Measurements from ENCODE around the gene PLXDC2. TPM values are rescaled to one million over a fixed set of nuclear protein-coding genes. Genes with fewer than 3 reads are reported as not detected.

PLXDC2 gene
- total RNA-seq, 1 donor from 2014 or later: 10.6 TPM

GRCh38 chr10:19848226-19848985 lies 32.2 kb downstream of the PLXDC2 start:
- no peak for DNase-seq (ENCODE audit: low spot score in 2 of 2)
- FAIRE-seq: no peak

- FAIRE-seq (no peak), DNase-seq (ENCODE audit: low spot score in 2 of 2) (no peak)
These were observed 37.6 kb downstream of the PLXDC2 start for GRCh38 chr10:19853831-19854230.

GRCh38 chr10:19857876-19858275 lies 41.6 kb downstream of the PLXDC2 start:
- no peak for FAIRE-seq
- DNase-seq (ENCODE audit: low spot score in 2 of 2): no peak

GRCh38 chr10:19860107-19860506 lies 43.9 kb downstream of the PLXDC2 start:
- DNase-seq (ENCODE audit: low spot score in 2 of 2) (no peak), FAIRE-seq (no peak)

GRCh38 chr10:19862811-19863515 lies 46.7 kb downstream of the PLXDC2 start:
- FAIRE-seq (no peak), DNase-seq (ENCODE audit: low spot score in 2 of 2) (no peak)

- FAIRE-seq (no peak), DNase-seq (ENCODE audit: low spot score in 2 of 2) (no peak)
These were observed 49.4 kb downstream of the PLXDC2 start for GRCh38 chr10:19865676-19866075.

GRCh38 chr10:19869370-19869769 lies 53.1 kb downstream of the PLXDC2 start:
- peak; percentile 57 for FAIRE-seq
- no peak for DNase-seq (ENCODE audit: low spot score in 2 of 2)

- FAIRE-seq (no peak), DNase-seq (ENCODE audit: low spot score in 2 of 2) (no peak)
These were observed 56.5 kb downstream of the PLXDC2 start for GRCh38 chr10:19872504-19873271.

- DNase-seq (ENCODE audit: low spot score in 2 of 2) (no peak), FAIRE-seq (no peak)
These were observed 58.0 kb downstream of the PLXDC2 start for GRCh38 chr10:19874190-19874589.

GRCh38 chr10:19874791-19875190 lies 58.6 kb downstream of the PLXDC2 start:
- FAIRE-seq (no peak), DNase-seq (ENCODE audit: low spot score in 2 of 2) (no peak)

- no peak for DNase-seq (ENCODE audit: low spot score in 2 of 2)
- no peak for FAIRE-seq
These were observed 60.3 kb downstream of the PLXDC2 start for GRCh38 chr10:19876570-19876969.

GRCh38 chr10:19877466-19878255 lies 61.4 kb downstream of the PLXDC2 start:
- DNase-seq (ENCODE audit: low spot score in 2 of 2) (no peak), FAIRE-seq (no peak)

GRCh38 chr10:19882621-19883020 lies 66.4 kb downstream of the PLXDC2 start:
- DNase-seq (ENCODE audit: low spot score in 2 of 2): no peak

GRCh38 chr10:19888061-19888660 lies 71.9 kb downstream of the PLXDC2 start:
- no peak for DNase-seq (ENCODE audit: low spot score in 2 of 2)
- no peak for FAIRE-seq

More at GRCh38 chr10:19882621-19883020, 66.4 kb downstream of the PLXDC2 start:
- no peak for FAIRE-seq

- DNase-seq (ENCODE audit: low spot score in 2 of 2): no peak
- no peak for FAIRE-seq
These were observed 73.0 kb downstream of the PLXDC2 start for GRCh38 chr10:19889256-19889655.

GRCh38 chr10:19891429-19891828 lies 75.2 kb downstream of the PLXDC2 start:
- FAIRE-seq (no peak), DNase-seq (ENCODE audit: low spot score in 2 of 2) (no peak)

GRCh38 chr10:19892270-19892669 lies 76.0 kb downstream of the PLXDC2 start:
- FAIRE-seq: no peak

GRCh38 chr10:19892677-19893076 lies 76.4 kb downstream of the PLXDC2 start:
- FAIRE-seq: no peak
- DNase-seq (ENCODE audit: low spot score in 2 of 2): no peak

More at GRCh38 chr10:19892270-19892669, 76.0 kb downstream of the PLXDC2 start:
- no peak for DNase-seq (ENCODE audit: low spot score in 2 of 2)

- DNase-seq (ENCODE audit: low spot score in 2 of 2) (no peak), FAIRE-seq (no peak)
These were observed 79.3 kb downstream of the PLXDC2 start for GRCh38 chr10:19895500-19895899.

GRCh38 chr10:19902456-19902855 lies 86.2 kb downstream of the PLXDC2 start:
- FAIRE-seq: no peak
- DNase-seq (ENCODE audit: low spot score in 2 of 2): no peak
